GM20431 (cell line): ENCODE data around the gene C6orf58.
"Not testable (repeated sequence)": the region's sequence is repeated elsewhere in the genome, so short reads cannot be mapped to it uniquely, and the experiment has no call there.

Experiments
- in situ Hi-C: fragments of 300-500 bp; cut with MseI, MboI; formaldehyde crosslinking; loops from one replicate; pipeline ENCODE4 v1.15.0; 2020; ENCODE audit warnings: low sequenced_read_pairs; ENCODE audit not compliant: unreplicated experiment

Gene C6orf58

DNA sequence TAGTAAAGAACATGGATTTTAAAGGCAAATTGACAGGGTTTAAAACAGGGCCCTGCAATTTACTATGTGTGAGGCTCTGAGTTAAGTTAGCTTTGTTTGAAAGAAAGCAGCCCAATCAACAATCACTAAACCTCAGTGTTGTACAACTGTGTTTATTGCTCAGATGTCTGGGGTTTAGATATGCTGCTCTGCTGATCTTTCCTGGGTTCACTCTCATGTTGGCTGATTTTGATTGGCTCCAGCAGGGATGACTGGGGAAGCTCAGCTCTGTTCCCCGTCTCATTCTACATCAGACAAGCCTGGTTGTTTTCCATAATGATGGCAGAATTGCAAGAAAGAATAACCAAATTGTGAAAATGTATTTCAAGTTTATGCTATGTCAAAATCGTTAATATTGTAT, 10.9 kb downstream of the C6orf58 start:
- in situ Hi-C loops: no loop called here

DNA sequence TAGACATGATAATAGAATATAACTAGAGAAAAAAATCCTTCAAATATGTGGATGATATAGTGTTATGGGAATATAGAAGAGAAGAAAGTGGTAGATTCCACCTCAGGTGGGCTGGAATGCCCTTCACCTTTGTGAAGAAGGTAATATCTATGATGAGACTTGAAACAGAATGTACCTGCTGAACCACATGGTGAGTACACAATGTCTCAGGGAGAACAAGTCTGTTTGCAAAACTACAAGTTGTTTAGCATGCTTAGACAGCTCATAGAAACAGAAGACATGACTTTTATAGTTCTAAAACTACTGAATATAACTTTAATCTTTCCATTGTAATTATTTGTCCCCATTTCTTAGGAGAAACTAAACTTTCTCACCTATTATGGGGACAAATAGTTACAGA, 12.2 kb downstream of the C6orf58 start:
- in situ Hi-C loops: no loop called here

DNA sequence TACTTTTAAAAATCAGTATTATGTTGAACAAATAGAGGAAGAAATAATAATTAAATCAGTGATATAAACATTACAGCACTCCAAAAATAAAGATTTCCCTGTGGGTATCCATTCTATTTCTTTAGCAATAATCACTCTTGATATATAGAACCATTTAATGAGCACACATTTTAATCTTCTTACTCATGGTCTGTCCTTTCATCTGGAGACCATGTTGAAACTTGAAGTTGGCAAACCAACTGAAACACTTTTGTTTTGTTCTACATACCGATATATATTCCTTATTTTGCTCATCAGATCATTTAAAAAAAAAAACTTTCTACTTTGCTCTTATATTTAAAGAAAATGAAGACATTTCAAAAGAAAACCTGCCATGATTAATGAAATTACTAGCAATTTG, 13.4 kb downstream of the C6orf58 start:
- in situ Hi-C loops: no loop called here

DNA sequence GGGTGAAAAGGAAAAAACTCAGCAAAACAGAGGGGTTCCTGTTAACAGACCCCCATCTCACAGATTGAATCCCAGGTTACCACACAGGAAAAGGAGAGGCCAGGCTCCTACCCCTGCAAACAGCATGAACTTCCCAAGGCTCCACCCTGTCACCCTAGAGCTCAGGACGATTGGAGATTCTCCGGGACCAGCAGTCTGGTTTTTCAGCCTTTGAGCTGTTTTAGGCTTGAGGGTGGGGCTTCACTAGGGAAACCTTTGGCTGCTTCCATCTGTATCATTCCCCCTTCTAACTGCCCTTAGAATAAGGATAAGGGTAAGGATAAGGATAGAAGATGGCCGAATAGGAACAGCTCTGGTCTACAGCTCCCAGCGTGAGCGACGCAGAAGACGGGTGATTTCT, 16.0 kb downstream of the C6orf58 start:
- in situ Hi-C loops: no loop called here

DNA sequence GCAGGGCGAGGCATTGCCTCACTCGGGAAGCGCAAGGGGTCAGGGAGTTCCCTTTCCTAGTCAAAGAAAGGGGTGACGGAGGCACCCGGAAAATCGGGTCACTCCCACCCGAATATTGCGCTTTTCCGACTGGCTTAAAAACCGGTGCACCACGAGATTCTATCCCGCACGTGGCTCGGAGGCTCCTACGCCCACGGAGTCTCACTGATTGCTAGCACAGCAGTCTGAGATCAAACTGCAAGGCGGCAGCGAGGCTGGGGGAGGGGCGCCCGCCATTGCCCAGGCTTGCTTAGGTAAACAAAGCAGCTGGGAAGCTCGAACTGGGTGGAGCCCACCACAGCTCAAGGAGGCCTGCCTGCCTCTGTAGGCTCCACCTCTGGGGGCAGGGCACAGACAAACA, 16.5 kb downstream of the C6orf58 start:
- in situ Hi-C loops: not testable (repeated sequence)

DNA sequence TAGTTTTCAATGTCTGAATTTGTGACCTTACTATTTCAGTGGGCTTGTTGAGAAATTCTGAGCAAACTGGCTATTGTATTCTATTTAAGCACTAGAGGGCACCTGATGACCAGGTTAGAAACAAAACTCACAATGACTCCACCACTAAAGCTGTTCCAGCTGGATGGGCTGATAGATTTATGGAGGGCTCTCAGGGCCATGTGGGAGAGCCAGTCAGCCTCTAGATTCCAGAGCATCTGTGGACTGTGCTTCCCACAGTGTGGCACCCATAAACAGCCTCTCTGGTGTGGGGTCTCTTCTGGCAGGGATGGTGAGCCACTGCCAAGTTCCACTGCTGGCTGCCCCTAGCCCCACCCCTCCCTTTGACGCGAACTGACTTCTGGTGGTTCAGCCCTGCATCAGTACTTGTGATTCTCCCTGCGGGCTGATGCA, 29.2 kb downstream of the C6orf58 start:
- in situ Hi-C loops: no loop called here

DNA sequence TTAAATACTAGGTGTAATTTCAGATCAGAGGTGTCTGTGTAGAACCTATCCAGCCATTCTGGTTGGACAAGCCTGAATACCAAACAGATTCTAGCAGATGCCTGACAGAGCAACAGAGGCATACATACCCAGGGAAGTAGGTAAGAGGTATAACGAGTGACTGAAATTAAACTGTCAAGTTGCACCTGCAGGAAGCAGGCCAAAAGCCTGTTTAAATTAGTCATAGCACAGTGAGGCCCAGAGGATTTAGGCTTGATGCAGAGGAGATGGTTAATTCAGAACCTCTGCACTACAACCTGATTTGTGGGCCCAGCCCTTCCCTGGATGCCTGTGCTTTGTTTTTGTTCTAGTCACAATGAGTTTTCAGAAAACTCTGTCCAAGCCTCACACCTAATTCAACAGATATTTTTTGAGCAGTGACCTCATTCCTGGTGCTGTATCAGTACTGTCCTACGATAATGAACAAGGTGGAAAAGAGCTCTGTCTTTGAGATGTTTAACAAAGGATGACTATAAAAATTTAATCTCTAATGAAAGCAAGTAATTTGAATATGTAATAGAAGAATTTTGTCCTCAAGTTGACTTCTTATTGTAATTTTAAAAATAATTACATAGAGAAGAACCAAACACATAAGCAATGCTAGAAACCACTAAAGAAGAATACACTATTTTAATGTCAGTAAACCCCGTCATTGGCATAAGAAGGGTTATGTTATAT, 31.7 kb downstream of the C6orf58 start:
- in situ Hi-C loops: no loop called here

DNA sequence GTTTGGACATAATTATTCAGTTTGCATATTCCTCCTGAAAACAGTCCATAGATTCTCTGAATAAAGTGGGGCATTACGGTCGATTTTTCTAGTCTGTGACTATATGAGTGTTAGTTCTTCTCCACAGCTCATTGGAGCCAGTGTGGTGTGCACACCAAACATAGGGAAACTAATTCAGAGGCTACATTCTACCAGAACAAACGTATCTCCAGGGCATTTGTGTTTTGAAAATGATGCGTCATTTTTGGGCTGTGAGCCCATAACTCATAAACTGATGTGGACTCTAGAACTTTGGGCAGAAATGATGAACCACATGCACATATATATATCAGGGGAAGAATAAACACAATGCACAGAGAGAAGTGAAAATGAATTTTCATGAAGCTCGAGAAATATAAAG, 41.8 kb downstream of the C6orf58 start:
- in situ Hi-C loops: no loop called here

DNA sequence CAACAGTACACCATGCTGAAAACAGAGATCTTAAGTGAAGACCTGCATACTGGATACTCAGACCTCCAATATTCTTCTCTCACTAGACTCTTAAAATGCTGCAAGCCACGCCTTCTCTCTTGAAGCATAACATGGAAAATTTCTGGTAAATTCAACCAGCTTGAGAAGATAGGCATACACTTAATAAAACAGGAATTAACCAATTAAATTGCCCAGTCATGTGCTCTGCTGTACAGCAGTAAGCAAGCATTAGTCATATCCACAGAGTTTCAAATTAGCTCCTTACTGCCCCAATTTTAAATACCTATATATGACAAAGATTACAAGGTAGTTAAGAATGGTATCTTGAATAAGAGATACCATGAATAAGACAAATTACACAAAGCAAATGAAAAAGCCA, 53.8 kb downstream of the C6orf58 start:
- in situ Hi-C loops: no loop called here

DNA sequence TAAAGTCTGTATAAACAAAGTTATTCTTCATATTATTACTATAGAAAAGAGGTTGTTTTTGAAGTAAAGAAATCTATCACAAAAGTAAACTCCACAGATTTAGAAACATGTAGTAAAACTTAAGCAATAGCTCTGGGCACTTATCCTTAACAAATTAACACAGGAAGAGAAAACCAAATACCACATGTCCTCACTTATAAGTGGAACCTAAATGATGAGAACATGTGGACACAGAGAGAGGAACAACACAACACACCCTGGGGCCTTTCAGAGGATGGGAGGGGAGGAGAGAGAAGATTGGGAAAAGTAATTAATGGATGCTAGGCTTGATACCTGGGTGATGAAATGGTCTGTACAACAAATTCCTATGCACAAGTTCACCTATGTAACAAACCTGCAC, 57.2 kb downstream of the C6orf58 start:
- in situ Hi-C loops: no loop called here

DNA sequence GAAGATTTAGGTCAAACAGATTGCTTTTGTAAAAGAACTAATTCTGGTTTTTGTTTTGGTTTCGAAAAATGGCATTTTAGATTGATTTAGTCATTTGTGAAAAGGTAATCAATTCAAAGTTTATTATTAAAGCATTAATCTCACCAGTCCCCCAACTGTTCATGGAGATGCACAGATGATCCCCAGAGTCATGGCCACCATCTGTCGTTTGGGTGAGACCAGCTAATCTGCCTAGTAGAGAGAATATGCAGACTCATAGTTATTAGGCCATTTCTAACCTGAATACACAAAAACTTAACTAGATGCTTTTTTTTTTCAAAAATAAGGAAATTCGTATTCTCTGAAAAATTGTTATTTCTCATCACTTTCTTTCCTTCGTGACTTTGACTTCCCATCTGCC, 58.1 kb downstream of the C6orf58 start:
- in situ Hi-C loops: no loop called here

DNA sequence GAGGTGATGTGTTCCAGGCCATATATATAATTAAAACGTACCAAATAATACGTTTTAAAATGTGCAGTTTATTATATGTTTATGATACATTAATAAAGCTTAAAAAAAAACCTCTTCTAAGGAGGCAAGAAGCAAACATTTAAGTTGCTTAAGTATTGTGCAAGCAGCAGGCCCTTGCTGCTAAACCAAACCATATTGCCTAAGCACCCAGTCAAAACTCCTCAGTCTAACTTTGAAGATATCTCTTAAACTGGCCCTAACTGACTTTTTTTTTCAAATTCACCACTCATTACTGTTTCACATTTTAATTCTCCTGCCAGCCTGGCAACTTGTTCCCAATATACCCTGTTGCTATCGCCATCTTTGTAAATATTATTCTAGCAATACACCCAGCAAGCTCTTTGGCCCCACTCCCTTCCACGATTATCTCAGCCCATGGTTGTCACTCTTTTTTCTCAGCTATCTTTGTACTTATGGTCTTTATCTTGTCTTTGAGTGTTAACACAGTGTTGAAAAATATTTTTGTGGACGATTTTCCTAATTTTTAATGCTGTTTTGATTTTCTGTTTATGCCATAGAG, 60.9 kb downstream of the C6orf58 start:
- in situ Hi-C loops: no loop called here
